OCI-M2 (cell line): ENCODE results near the gene CASK.
A peak's percentile ranks its signal among the peaks of the same experiment; 100 is the strongest.
"Not testable (repeated sequence)": the region's sequence is repeated elsewhere in the genome, so short reads cannot be mapped to it uniquely, and the experiment has no call there.

Experiments used
- DNase-seq: peaks from one replicate; lab custom pipeline; 2025; ENCODE audit not compliant: unreplicated experiment; lab: John Stamatoyannopoulos, UW

Gene CASK

GRCh38 chrX:41655631-41656030 lies 267.7 kb downstream of the CASK start:
- no peak for DNase-seq

- no peak for DNase-seq
Observed at GRCh38 chrX:41655101-41655500, 268.3 kb downstream of the CASK start.

GRCh38 chrX:41653125-41653524 lies 270.2 kb downstream of the CASK start:
- no peak for DNase-seq

- DNase-seq = not testable (repeated sequence)
Observed at GRCh38 chrX:41646201-41646600, 277.2 kb downstream of the CASK start.

- peak; percentile 56 for DNase-seq
Observed at GRCh38 chrX:41634284-41634683, 289.1 kb downstream of the CASK start.

- DNase-seq = no peak
Observed at GRCh38 chrX:41630091-41630490, 293.3 kb downstream of the CASK start.

GRCh38 chrX:41629539-41629938 lies 293.8 kb downstream of the CASK start:
- no peak for DNase-seq

GRCh38 chrX:41621222-41621723 lies 302.1 kb downstream of the CASK start:
- no peak for DNase-seq

GRCh38 chrX:41619221-41619620 lies 304.1 kb downstream of the CASK start:
- no peak for DNase-seq

- no peak for DNase-seq
Observed at GRCh38 chrX:41616935-41617334, 306.4 kb downstream of the CASK start.

GRCh38 chrX:41616255-41616654 lies 307.1 kb downstream of the CASK start:
- DNase-seq = no peak

- DNase-seq = no peak
Observed at GRCh38 chrX:41608244-41608643, 315.1 kb downstream of the CASK start.

- DNase-seq = no peak
Observed at GRCh38 chrX:41607264-41607832, 316.0 kb downstream of the CASK start.

- not testable (repeated sequence) for DNase-seq
Observed at GRCh38 chrX:41606057-41606456, 317.3 kb downstream of the CASK start.

GRCh38 chrX:41604766-41605543 lies 318.4 kb downstream of the CASK start:
- no peak for DNase-seq

GRCh38 chrX:41604177-41604576 lies 319.2 kb downstream of the CASK start:
- DNase-seq = no peak

- DNase-seq = no peak
Observed at GRCh38 chrX:41603596-41603995, 319.8 kb downstream of the CASK start.

GRCh38 chrX:41602816-41603345 lies 320.5 kb downstream of the CASK start:
- DNase-seq = no peak

GRCh38 chrX:41600291-41600690 lies 323.1 kb downstream of the CASK start:
- DNase-seq = no peak

- no peak for DNase-seq
Observed at GRCh38 chrX:41599507-41599906, 323.8 kb downstream of the CASK start.

GRCh38 chrX:41596596-41596995 lies 326.8 kb downstream of the CASK start:
- DNase-seq = no peak

- no peak for DNase-seq
Observed at GRCh38 chrX:41594634-41595033, 328.7 kb downstream of the CASK start.
